A549 (cell line): ENCODE data around the gene STRBP.

Experiments used
- CBX2 ChIP-seq: fragments of 200-600 bp; sonication (generic); IDR thresholded peaks from 2 replicates; pipeline ENCODE4 v1.6.1; 2016; ENCODE audit warnings: low read depth, mild to moderate bottlenecking, borderline replicate concordance
- CHD4 ChIP-seq: fragments of 200-600 bp; sonication (generic); IDR thresholded peaks from 2 replicates; pipeline ENCODE4 v1.6.1; 2016; ENCODE audit warnings: antibody characterized with exemption, mild to moderate bottlenecking, borderline replicate concordance
- JUNB ChIP-seq: fragments of >200 bp; sonication (Bioruptor Twin); formaldehyde crosslinking; IDR thresholded peaks from 2 replicates; pipeline ENCODE4 v1.6.1; 2016
- TF ChIP-seq, protein P1 (sequence below): fragments of >200 bp; sonication (Bioruptor Twin); formaldehyde crosslinking; IDR thresholded peaks from 3 replicates; pipeline ENCODE4 v1.5.1; 2016
- TF ChIP-seq, protein P2 (sequence below): fragments of 200-600 bp; sonication (generic); IDR thresholded peaks from 2 replicates; pipeline ENCODE4 v1.6.1; 2016; ENCODE audit warnings: antibody characterized with exemption, mild to moderate bottlenecking, moderate library complexity

DNA sequence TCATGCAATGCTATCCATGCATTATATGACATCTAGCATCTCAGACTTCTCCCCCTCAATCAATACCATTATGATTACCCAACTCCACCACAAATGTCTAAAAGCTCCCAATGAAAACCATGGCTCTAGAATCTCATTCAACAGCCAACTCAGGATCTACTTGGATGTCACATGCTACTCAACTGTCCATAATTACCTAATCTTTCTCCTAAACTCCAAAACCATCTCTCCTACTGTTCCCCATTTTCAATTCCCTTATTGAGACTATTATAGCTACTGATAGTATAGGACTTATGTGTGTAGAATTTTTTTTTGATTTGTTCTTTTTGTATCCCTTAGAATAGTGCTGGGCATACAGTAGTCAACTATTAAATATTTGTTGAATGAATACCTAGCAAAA is 8.2 kb upstream of the STRBP start:
- TF ChIP-seq CBX2 (no peak), CHD4 (no peak), JUNB (no peak)
- TF ChIP-seq, protein P1, sequence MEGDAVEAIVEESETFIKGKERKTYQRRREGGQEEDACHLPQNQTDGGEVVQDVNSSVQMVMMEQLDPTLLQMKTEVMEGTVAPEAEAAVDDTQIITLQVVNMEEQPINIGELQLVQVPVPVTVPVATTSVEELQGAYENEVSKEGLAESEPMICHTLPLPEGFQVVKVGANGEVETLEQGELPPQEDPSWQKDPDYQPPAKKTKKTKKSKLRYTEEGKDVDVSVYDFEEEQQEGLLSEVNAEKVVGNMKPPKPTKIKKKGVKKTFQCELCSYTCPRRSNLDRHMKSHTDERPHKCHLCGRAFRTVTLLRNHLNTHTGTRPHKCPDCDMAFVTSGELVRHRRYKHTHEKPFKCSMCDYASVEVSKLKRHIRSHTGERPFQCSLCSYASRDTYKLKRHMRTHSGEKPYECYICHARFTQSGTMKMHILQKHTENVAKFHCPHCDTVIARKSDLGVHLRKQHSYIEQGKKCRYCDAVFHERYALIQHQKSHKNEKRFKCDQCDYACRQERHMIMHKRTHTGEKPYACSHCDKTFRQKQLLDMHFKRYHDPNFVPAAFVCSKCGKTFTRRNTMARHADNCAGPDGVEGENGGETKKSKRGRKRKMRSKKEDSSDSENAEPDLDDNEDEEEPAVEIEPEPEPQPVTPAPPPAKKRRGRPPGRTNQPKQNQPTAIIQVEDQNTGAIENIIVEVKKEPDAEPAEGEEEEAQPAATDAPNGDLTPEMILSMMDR = no peak
- TF ChIP-seq, protein P2, sequence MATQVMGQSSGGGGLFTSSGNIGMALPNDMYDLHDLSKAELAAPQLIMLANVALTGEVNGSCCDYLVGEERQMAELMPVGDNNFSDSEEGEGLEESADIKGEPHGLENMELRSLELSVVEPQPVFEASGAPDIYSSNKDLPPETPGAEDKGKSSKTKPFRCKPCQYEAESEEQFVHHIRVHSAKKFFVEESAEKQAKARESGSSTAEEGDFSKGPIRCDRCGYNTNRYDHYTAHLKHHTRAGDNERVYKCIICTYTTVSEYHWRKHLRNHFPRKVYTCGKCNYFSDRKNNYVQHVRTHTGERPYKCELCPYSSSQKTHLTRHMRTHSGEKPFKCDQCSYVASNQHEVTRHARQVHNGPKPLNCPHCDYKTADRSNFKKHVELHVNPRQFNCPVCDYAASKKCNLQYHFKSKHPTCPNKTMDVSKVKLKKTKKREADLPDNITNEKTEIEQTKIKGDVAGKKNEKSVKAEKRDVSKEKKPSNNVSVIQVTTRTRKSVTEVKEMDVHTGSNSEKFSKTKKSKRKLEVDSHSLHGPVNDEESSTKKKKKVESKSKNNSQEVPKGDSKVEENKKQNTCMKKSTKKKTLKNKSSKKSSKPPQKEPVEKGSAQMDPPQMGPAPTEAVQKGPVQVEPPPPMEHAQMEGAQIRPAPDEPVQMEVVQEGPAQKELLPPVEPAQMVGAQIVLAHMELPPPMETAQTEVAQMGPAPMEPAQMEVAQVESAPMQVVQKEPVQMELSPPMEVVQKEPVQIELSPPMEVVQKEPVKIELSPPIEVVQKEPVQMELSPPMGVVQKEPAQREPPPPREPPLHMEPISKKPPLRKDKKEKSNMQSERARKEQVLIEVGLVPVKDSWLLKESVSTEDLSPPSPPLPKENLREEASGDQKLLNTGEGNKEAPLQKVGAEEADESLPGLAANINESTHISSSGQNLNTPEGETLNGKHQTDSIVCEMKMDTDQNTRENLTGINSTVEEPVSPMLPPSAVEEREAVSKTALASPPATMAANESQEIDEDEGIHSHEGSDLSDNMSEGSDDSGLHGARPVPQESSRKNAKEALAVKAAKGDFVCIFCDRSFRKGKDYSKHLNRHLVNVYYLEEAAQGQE = no peak
